Stimulated activated CD4-positive, alpha-beta T cell treated with anti-CD3 and anti-CD28 coated beads, Interleukin-4, amount 100 ng/mL, for 1 hour (primary cell): ENCODE measurements around the gene EREG.
"Not testable (repeated sequence)": the region's sequence is repeated elsewhere in the genome, so short reads cannot be mapped to it uniquely, and the experiment has no call there.

Experiments used
- DNase-seq: peaks from one replicate; pipeline ENCODE4 v3.0.0-alpha.2; 2020

The EREG gene

DNA sequence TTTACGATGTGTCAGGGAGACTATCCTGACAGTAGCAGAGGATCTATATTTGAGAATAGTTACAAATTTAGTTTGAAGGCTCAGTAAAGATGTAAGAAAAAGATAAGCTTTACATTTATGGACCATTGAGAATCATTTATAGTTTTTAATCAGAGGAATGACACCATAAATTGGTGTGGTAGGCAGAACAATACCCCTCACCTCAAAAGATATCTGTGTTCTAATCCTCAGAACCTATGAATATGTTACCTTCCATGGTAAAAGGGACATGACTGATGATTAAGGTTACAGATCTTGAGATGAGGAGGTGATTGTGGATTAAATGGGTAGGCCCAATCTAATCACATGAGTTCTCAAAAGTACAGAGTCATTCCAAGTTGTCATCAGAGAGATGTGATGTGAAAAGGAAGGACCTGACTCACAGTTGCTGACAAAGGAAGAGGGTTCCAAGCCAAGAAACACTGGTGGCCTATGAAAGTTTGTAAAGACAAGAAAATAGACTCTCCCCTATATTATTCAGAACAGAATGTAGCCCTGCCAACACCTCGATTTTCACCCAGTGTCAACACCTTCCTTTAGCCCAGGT is 27.0 kb downstream of the EREG start:
- DNase-seq = no peak

DNA sequence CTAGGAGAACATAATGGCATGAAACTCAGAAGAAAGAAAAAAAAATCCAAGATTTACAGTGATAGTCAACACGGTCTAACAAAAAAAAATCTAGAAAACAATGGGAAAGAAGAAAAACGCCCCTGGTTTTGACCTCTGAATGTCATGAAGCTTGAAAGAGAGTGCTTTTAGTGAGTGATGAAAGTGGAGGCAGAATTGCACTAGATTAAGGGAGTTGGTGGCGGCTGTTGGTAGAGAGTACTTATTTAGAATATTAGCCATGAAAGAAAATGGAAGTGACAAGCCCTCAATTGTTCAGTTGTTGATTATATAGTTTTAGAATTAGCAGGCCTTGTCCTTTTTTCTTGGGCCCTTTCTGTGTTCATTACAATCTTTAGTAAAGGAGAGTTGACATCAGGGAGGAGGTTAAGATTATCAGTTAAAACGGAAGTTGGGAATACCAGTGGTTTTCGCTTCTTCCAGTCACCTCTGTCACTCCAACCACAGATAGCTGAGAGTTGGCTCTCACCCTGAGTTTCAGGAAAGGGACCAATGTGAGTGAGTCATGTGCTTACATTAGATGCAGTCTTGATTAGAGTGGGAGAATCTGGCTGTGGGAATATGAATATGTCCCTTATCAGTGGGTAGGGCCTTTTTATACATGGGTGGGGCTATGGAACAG is 29.7 kb downstream of the EREG start:
- no peak for DNase-seq

DNA sequence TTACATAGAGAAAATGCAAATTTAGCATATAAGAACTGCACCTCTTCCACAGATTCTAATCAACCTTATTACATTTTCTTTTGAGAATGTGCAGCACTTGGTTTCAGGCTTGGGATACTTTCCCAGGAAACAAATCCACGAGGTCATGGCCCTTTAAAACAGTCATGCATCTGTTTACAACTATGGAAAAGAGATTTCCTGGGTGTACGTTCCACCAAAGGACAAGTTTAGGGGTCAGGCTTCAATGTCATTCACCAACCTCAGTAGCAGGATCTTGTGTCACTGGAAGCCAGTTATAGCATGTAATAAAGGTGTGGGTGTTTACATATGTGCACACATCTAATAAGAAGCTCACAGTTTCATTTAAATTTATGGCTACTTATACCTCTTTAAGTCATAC is 30.7 kb downstream of the EREG start:
- no peak for DNase-seq

DNA sequence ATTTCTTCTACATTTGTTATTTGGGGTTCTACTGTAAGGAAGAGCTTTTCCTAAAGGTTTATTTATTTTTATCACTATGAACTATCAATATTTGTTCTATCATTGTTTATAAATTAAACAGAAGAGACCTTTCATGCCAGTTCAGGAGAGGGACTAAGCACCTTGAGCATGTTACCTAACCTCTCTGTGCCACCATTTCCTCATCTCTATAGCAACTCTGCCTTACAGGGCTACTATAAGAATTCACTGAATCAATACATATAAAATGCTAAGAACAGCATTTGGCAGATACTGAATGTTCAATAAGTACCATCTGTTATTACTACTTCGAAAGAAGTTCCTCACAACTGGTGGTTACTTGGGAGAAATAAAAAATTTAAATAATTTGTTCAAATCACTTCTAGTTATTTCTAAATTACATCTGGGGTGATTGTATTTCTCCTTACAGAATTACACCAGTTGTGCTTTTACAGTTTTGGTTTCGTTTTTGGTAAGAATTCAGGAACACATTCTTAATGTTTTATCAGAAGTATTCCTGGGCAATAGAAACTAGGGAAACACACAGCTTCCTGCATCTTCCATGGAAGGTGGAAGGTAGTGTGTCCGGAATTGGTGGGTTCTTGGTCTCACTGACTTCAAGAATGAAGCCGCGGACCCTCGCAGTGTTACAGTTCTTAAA is 32.9 kb downstream of the EREG start:
- no peak for DNase-seq

DNA sequence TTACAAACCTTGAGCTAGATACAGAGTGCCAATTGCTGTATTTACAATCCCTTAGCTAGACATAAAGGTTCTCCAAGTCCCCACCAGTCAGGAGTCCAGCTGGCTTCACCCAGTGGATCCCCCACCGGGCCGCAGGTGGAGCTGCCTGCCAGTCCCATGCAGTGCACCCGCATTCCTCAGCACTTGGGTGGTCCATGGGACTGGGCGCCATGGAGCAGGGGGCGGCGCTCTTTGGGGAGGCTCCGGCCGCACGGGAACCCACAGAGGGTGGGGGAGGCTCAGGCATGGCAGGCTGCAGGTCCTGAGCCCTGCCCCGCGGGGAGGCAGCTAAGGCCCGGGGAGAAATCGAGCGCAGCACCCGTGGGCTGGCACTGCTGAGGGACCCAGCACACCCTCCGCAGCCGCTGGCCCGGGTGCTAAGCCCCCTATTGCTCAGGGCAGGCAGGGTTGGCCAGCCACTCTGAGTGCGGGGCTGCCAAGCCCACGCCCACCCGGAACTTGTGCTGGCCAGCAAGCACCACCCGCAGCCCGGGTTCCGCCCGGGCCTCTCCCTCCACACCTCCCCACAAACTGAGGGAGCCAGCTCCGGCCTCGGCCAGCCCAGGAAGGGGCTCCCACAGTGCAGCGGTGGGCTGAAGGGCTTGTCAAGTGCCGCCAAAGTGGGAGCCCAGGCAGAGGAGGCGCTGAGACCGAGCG is 34.1 kb downstream of the EREG start:
- DNase-seq = not testable (repeated sequence)

DNA sequence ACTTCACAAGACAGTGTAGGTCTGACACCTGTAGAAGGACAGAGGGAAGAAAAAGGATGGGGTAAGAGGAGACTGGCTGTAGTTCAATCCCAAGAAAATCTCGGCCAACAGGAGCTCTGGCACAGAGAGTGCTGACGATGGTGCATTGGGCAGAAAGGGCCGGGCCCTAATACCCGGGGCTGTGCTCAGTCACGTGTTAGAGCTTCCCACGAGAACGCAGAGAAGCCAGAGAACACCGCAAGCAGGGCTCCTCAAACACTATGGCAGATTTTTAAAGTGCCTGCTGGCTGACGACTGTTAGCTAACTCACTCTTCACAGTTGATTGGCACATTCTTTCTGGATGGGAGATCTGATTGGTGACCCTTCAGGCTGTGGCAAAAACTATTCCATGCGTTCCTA is 35.5 kb downstream of the EREG start:
- DNase-seq = no peak

DNA sequence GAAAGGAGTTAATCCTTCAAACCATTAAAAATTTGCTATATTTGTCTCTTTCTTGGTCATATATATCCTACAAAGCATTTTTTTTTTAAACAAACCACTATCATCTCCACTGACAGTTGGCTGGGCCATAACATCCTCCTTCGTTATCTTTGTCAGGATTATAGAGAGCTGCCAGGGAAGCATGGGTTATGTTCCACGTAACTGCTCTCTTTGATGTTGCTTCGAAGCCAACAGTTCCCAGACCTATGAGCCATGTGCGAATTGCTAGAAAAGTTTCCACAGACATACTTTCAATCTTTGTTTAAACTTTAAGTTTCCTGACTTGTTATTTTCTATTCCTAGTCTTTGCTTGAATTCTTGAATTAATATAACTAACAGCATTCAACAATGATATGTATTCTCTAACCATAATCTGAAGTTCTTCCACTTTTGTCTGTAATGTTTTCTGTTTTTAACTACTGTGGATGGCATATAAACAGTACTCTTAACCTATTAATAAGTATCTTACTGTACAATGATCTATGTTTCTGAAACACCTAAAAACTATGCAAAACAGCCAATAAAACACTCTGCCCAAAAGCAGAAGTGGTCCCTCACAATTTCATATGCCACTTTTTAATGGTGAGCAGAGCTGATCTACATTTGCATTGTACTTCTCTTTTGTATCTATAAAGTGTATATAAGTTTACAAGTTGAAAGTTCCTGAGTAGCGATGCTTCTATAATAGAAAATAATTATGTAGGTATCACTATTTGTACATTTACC is 37.9 kb downstream of the EREG start:
- no peak for DNase-seq

DNA sequence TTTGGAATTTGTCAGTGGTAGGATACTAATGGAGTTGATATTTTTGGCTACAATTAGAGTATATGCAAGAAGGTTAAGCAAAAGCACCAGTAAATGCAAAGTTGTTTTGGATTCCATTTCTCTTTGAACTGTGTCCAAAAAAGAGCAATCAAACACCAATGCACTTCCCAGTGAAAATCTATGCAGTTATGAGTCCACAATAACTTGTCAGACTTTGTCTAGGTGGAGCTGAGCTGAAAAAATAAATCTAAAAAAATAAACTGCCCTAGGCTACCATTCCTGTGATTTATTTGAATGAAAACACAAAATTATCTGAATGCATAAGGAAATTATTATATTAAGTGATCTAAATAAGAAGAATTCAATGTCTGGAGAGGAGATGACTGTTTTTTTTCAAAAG is 42.9 kb downstream of the EREG start:
- no peak for DNase-seq

DNA sequence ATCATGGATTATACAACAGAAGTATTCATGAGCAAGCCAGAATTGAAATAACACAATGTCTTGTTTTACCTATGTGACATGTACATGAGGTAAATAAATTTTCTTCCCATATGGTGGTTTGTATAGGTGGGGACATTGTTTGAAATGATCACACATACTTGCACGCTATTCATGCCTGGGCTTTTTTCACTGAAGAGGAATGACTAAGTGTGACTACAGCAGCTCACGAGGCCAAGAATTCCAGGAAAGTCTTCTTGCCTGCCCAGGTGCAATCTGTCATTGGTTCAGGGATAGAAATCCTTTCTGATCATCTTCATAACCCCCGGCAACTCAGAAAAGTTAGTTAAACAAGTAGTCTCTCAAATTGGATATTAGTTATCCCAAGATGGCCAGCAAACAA is 43.7 kb downstream of the EREG start:
- DNase-seq = no peak

DNA sequence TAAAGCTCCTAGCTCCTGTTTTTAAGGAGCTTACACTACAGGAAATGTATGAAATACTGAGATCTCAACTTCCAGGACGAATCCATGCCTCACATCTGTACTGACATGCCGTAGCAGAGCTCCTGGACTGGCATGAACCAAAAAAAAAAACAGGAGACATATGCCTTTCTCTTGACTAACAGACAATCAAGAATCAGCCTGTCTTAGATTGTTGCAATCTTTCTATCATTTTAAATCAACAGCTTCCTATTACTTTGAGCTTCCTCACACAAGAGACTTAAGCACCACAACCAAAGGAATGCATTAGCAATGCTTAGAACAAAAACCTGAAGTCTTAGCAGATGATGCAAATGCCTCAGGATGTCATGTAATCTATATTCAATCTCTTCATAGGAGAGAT is 45.3 kb downstream of the EREG start:
- no peak for DNase-seq

DNA sequence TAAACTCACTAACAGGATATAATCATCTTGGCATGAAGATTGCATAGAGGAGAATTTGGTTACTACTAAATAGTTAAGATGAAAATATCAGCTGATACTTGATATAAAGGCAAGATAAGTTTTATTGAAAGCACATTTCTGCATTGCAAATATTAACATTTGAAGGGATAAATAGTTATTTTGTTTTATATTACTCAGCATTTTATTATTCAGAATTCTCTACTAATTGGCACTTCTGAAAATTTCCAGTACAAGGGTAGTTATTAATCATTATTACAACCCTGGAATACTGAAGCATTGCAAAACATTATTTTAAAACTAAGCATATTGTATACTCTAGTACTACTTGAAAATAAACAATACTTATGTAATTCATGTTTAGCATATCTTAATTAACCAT is 47.3 kb downstream of the EREG start:
- DNase-seq = no peak

DNA sequence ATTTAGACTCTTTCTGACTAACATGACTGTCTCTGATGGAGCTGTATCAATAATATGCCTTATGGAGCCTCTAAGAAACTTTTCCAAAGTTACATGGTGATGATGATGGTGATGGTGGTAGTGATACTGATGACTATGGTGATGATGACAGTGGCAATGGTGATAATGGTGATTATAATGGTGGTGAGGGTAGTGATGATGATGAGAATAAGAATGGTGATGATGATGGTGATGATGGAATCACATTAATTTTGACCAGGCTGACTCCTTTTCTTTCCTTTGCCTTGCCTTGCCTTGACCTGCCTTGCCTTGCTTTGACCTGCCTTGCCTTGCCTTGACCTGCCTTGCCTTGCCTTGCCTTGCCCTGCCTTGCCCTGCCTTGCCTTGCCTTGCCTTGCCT is 48.3 kb downstream of the EREG start:
- DNase-seq = no peak

DNA sequence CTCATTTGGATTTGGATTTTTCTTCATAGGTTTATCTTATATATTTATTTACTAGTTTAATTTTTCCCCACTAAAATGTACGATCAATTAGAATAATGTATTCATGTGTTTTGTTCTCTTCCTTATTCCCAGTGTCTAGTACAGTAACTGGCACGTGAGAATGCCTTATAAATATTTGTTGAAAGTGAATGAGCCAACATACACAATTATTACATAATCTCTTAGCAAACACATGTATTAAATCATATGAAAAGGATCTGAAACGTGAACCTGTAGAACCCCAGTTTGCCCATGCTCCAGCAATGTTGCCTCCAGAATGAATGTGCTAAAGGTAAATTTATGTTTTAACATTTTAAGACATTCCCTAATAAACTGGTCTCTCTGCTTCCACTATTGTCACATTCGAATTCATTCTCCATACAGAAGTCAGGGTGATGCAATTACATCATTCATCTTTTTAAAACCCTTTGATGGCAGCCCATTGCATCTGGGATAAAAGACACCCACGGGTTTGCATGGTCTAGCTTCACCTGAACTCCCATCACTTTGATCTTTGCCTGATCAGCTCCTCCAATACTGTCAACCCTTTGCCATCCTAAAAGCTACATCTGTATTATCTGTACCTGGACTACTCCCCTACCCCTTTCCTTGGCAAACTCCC is 49.3 kb downstream of the EREG start:
- DNase-seq = no peak

DNA sequence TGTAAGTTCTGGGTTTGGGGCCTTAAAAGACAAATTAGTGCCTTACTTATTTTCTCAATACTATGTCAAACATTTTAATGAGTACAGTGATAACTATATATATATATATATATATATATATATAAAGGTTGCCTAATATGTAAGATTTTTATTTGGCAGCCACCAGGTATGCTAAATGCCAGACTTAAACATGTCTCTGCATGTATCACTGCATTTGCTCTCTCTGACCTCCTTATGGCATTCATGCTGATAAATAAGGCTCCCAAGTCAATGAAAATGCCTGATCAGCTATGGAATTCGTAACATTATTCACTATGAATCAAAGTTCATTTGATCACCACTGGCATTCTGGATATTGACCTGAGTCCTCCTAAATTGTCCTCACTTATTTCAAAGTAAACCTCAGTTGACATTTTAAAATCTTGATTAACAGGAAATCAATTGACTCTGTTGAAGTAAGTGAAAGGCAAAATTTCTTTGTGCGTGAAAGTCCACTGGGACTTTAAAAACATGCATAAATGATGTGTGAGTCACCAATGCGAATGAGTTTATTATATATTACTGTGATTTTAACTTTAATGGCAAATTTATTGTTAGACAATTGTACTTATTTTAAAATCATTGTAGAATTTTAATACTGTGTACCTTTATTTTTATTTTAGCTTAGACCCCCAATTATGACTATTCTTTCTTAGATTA is 50.8 kb downstream of the EREG start:
- no peak for DNase-seq

DNA sequence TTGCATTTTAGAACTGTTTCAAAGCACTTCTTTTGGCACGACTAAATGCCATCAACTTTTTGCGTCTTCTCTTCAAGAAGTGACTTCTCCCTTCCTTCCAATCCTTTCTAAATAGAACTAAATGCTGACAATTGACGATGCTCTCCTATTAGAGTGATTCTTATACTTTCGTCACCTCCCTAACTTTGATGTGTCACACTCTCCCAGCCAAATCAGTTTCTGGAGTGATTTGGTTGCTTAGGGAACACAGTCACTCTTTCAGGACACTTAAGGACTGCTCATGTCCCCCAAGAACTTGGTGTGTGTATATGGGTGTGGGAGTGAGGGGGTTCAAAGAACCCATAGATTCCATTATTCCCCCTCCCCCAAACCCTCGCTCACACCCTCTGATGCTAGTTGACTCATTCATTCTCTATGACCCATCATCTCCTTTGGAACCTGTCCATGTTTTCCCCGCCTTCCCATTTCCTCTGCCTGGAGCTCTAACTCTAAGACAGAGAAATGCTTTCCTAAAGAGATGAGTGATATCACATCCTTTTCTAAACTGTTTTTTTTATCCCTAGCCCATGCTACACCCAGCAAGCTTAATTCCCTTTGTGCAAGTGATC is 53.2 kb downstream of the EREG start:
- DNase-seq = no peak

DNA sequence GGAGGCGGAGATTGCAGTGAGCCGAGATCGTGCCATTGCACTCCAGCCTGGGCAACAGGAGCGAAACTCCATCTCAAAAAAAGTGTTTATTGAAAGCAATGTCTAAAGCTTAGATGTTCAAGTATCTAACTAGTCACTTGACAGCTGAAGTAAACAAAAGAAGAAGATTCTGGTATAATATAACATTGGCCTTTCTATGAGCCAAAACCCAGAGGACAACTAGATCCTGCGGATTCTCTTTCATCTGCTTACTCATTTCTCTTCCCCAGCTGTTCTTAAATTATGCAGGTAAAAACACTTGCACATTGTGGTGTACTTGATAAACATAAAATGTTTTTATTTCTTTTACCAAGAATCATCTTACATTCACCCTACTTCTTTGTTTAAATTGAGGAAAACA is 55.9 kb downstream of the EREG start:
- no peak for DNase-seq

DNA sequence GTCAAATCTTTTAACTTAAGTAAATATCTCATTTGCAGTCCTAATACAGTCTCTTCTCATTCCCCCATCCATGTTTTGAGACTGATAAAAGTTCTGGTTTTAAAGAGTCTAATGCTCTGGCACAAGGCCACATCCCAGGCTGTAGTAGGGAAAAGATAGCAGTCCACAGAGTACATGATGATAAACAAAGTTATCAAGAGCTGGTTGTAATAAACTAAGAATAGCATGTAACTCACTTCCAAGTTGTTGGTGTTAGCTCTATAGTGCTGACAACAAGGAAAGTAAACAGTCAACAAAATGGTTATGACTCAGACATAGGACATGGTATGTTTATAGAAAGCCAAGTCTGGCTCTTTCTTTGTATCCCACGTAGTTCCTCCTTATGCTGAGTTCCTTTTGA is 58.2 kb downstream of the EREG start:
- no peak for DNase-seq

DNA sequence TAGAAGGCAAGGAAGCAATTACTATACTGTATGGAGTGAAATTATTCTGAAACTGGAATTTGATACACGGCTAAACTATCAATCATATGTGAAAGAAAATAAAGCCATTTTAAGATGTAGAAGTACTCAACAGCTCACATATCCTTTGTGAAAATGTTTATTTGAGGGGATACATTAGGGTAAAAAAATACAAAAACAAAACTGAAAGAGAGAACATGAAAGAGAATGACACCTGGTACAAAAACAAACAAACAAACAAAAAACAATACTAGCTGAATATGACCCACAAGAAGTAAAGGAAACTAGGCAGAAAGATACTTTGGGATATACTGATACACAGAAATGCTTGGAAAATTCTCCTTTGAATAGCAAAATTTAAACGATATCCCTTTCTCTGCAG is 59.2 kb downstream of the EREG start:
- DNase-seq = no peak

DNA sequence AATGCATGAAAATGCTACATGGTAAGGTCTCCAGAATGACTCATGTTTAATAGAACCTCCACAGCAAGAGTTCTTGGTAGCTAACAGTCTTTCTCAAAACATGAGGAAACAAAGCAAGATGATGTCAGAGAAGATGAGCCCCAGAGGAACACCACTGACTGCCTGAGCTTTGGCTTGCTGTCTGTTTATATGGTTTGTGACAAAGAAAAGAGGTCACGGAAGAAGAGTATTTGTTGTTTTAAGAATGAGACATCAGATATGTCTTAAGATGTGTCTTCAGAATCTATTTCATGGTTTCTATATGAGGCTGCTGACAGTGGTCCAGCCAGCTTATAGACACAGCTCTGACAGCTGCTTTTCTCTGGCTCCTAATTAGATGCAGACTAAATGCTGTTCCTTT is 61.2 kb downstream of the EREG start:
- DNase-seq = no peak

DNA sequence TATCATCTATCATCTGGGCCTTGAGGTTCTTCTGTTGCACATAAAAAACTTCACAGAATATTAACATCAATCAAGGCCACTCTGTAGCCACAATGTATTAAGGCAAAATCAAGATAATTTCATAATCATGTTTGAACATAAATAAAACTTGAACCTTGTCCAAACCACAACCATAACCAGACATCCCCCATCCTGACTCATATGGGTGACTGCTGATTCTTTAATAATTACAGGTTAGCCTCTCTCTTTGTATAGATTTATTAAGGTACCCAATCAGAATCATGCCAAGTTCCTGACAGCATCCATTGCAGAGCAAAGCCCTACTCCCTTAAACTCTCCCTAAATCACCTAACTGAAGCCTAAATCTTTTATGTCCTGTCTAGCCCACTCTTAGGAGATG is 63.3 kb downstream of the EREG start:
- DNase-seq = no peak

DNA sequence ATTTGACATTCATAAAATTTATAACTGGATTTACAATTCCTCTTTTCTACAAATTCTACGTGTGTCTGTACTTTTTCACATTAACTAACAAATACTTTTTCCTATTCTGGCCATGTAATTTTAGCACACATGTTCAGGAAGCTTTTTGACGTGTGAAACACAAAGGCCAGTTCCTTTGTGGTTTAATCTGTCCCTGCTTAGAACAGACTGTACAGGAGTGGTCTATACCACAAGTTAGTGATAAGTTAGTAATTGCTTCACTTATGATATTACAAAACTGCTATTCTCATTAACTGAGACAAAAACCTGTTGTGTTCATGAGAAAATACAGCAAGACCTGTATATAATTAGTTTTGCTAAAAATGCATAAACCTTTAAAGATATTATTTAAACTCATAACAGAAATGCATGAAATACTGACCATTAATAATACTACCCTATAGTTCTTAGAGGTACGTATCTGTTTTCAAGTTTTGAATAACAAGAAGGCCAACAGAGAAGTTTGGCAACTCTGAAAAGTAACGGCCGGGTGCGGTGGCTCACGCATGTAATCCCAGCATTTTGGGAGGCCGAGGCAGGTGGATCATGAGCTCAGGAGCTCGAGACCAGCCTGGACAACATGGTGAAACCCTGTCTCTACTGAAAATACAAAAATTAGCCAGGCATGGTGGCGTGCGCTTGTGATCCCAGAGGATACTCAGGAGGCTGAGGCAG is 66.3 kb downstream of the EREG start:
- no peak for DNase-seq
